T-cell (primary cell): ENCODE data around the gene ZNF679. TPM values are rescaled to one million over a fixed set of nuclear protein-coding genes. Genes with fewer than 3 reads are reported as not detected.

Experiments
- ATAC-seq, 4 experiments: fragments of 200-7000 bp in 3 of 4; fragments of 150-1000 bp in 1 of 4; cut with Tn5 transposase; replicated peaks in 1 of 4; 1 replicate in 3 of 4; 2 replicates in 1 of 4; pipeline ENCODE4 v1.10.0; 2021; ENCODE audit warnings: moderate library complexity in 3 of 4, mild to moderate bottlenecking in 2 of 4, moderate number of reproducible peaks in 1 of 4
- CTCF ChIA-PET, 2 donors: fragments of 300-600 bp; sonication (Branson Sonifier 250); formaldehyde crosslinking; loops; one replicate each; lab custom pipeline; 2022; ENCODE audit warnings: antibody characterized with exemption in 2 of 2; lab: Charles Lee
- POLR2A ChIA-PET, 2 donors: fragments of 300-600 bp; sonication (Branson Sonifier 250); formaldehyde crosslinking; loops; one replicate each; lab custom pipeline; 2022; ENCODE audit warnings: antibody characterized with exemption in 2 of 2; lab: Charles Lee
- DNase-seq, 35 experiments: peaks; one replicate each; pipeline versions ENCODE4 v3.0.0 to v3.0.0-alpha.2; 2013 to 2023
- H3K27ac ChIP-seq: one replicate; pipeline ENCODE4 v1.5.1; 2013; ENCODE audit warnings: low read length
- H3K27me3 ChIP-seq, 2 experiments: replicated peaks in 1 of 2; 1 replicate in 1 of 2; 2 replicates in 1 of 2; pipeline versions ENCODE4 v1.6.1 to v1.7.0; 2013; ENCODE audit warnings: low read length in 1 of 2, mixed read lengths in 1 of 2; ENCODE audit not compliant: control insufficient read depth in 2 of 2, insufficient read depth in 2 of 2; ENCODE audit errors: extremely low read depth in 1 of 2
- H3K36me3 ChIP-seq, 2 donors: 1 replicate in 1 of 2; 2 replicates in 1 of 2; pipeline versions ENCODE4 v1.6.1 to v1.7.0; 2013; ENCODE audit warnings: low read length in 1 of 2; ENCODE audit not compliant: control insufficient read depth in 2 of 2, insufficient read depth in 1 of 2; ENCODE audit errors: extremely low read depth in 1 of 2
- H3K4me1 ChIP-seq, 2 experiments: 1 replicate in 1 of 2; 2 replicates in 1 of 2; pipeline versions ENCODE4 v1.6.1 to v1.7.0; 2013; ENCODE audit warnings: low read length in 2 of 2, mixed read lengths in 1 of 2; ENCODE audit not compliant: insufficient read depth in 2 of 2, control insufficient read depth in 1 of 2; ENCODE audit errors: extremely low read depth in 1 of 2
- H3K4me3 ChIP-seq, 2 donors: 1 replicate in 1 of 2; 2 replicates in 1 of 2; pipeline versions ENCODE4 v1.5.1 to v1.7.0; 2013; ENCODE audit warnings: mild to moderate bottlenecking in 2 of 2, low read length in 1 of 2, moderate library complexity in 1 of 2; ENCODE audit not compliant: control insufficient read depth in 1 of 2; ENCODE audit errors: extremely low read depth in 1 of 2
- H3K9me3 ChIP-seq: 2 replicates; pipeline ENCODE4 v1.7.0; 2013
- H3K27ac Mint-ChIP-seq, 2 donors: one replicate each; pipeline ENCODE4 v1.8.0; 2020 to 2021; ENCODE audit warnings: mild to moderate bottlenecking in 2 of 2, mixed read lengths in 2 of 2
- H3K27me3 Mint-ChIP-seq, 2 donors: one replicate each; pipeline ENCODE4 v1.8.0; 2021 to 2022; ENCODE audit warnings: mixed read lengths in 2 of 2
- H3K36me3 Mint-ChIP-seq: one replicate; pipeline ENCODE4 v1.8.0; 2021; ENCODE audit warnings: mixed read lengths
- H3K4me1 Mint-ChIP-seq, 3 donors: one replicate each; pipeline ENCODE4 v1.8.0; 2020 to 2022; ENCODE audit warnings: mixed read lengths in 3 of 3, mild to moderate bottlenecking in 1 of 3
- H3K4me3 Mint-ChIP-seq, 3 donors: one replicate each; pipeline ENCODE4 v1.8.0; 2020 to 2022; ENCODE audit warnings: mild to moderate bottlenecking in 3 of 3, mixed read lengths in 3 of 3, moderate library complexity in 3 of 3
- H3K9me3 Mint-ChIP-seq, 3 donors: one replicate each; pipeline ENCODE4 v1.8.0; 2020 to 2022; ENCODE audit warnings: mixed read lengths in 3 of 3
- WGBS: methylation state at CpG from one replicate; pipeline ENCODE4 v1.1.5; 2013; ENCODE audit warnings: missing lambda C conversion rate; ENCODE audit not compliant: insufficient coverage; 5-methylcytosine and 5-hydroxymethylcytosine counted together
- total RNA-seq, 35 experiments: library from RNA in 6 of 35; stranded (reverse) in 6 of 35; fragments of 120-200 nt in 1 of 35; gene quantifications; one replicate each; pipeline versions ENCODE4 v1.2.1 to v1.2.4 and lab custom pipeline; 2013 to 2026

The ZNF679 gene
- total RNA-seq, 5 donors from 2014 or later (not counting 1 experiment from before 2014, with no cell fraction given): not detected

GRCh38 chr7:64307254-64308015 is 79.2 kb downstream of the ZNF679 start:
- peak; percentile 88 to 98 (median 95) for DNase-seq
- ATAC-seq: peak; percentile 98 to 100 (median 99)
- CTCF ChIA-PET: interaction anchor here (0.6 to 1.5 kb wide), 8 partner anchors 8 to 730 kb away, joined by 3 to 9 read pairs (median 4); partner anchors contain the start of gene ZNF138 (in 1 of the 2)

GRCh38 chr7:64308016-64308270 is 79.7 kb downstream of the ZNF679 start:
- peaks cover 23 to 34% (median 27%) of the 10 kb centered on the region in 3 donors for H3K4me1 Mint-ChIP-seq
- no peaks in the 10 kb centered on the region for H3K9me3 Mint-ChIP-seq
- DNase-seq (peak in 1 of 35 experiments; percentile 22), ATAC-seq (no peak)
- H3K9me3 ChIP-seq: no peaks in the 10 kb centered on the region
- POLR2A ChIA-PET: interaction anchor here in 1 of 2 donors (0.7 to 1.3 kb wide), 3 partner anchors 9 to 487 kb away, joined by 3 to 9 read pairs (median 5); partner anchors contain the start of gene ZNF680
- CTCF ChIA-PET: interaction anchor here in 1 of 2 donors (0.6 to 1.5 kb wide), 2 partner anchors 486 to 730 kb away, joined by 3 to 4 read pairs; partner anchors contain the start of gene ZNF138
- H3K36me3 Mint-ChIP-seq: no peaks in the 10 kb centered on the region
- no peaks in the 10 kb centered on the region for H3K27me3 ChIP-seq
- peak overlapping the region; percentile 90 to 100 (median 97) for H3K4me3 Mint-ChIP-seq
- H3K27ac Mint-ChIP-seq: peak overlapping the region; percentile 93 to 99
- 61% methylated on average over 5 of the region's 7 CpGs for WGBS
- H3K27me3 Mint-ChIP-seq: no peaks in the 10 kb centered on the region
- no peaks in the 10 kb centered on the region for H3K36me3 ChIP-seq
- peaks cover 2 to 18% of the 10 kb centered on the region in 2 experiments for H3K4me1 ChIP-seq
- H3K27ac ChIP-seq: peak overlapping the region; percentile 91
- H3K4me3 ChIP-seq: peak overlapping the region; percentile 8 to 80

More at GRCh38 chr7:64307254-64308015, 79.2 kb downstream of the ZNF679 start:
- no peaks in the 10 kb centered on the region for H3K9me3 ChIP-seq
- H3K27me3 ChIP-seq: no peaks in the 10 kb centered on the region
- peak overlapping the region; percentile 91 for H3K27ac ChIP-seq
- H3K4me3 ChIP-seq: peak overlapping the region; percentile 77 to 80
- no peaks in the 10 kb centered on the region for H3K9me3 Mint-ChIP-seq
- H3K27me3 Mint-ChIP-seq: no peaks in the 10 kb centered on the region
- H3K36me3 ChIP-seq: no peaks in the 10 kb centered on the region
- peak overlapping the region; percentile 90 to 100 (median 97) for H3K4me3 Mint-ChIP-seq
- POLR2A ChIA-PET: interaction anchor here in 1 of 2 donors (0.5 to 1.3 kb wide), 8 partner anchors 8 to 1499 kb away, joined by 3 to 9 read pairs (median 4); partner anchors contain the start of genes ZNF107 and ZNF680
- WGBS: 4% methylated on average over 33 of the region's 33 CpGs
- H3K4me1 ChIP-seq: peaks cover 2 to 16% of the 10 kb centered on the region in 2 experiments
- H3K36me3 Mint-ChIP-seq: no peaks in the 10 kb centered on the region
- H3K27ac Mint-ChIP-seq: peak overlapping the region; percentile 93 to 99
- peaks cover 19 to 31% (median 24%) of the 10 kb centered on the region in 3 donors for H3K4me1 Mint-ChIP-seq

GRCh38 chr7:64310426-64310825 is 82.2 kb downstream of the ZNF679 start:
- no peak overlapping the region for H3K27ac Mint-ChIP-seq
- Histone ChIP-seq H3K36me3 (no peaks in the 10 kb centered on the region), H3K27ac (no peak overlapping the region), H3K4me1 (peaks cover 15 to 39% of the 10 kb centered on the region in 2 experiments), H3K4me3 (no peak overlapping the region), H3K27me3 (no peaks in the 10 kb centered on the region), H3K9me3 (no peaks in the 10 kb centered on the region)
- no peak overlapping the region for H3K4me3 Mint-ChIP-seq
- no peaks in the 10 kb centered on the region for H3K27me3 Mint-ChIP-seq
- no peaks in the 10 kb centered on the region for H3K36me3 Mint-ChIP-seq
- ATAC-seq (no peak), DNase-seq (no peak)
- CTCF ChIA-PET: interaction anchor here (0.5 to 0.8 kb wide), 2 partner anchors 9 to 60 kb away, joined by 4 to 6 read pairs; no protein-coding TSS in a partner anchor
- H3K9me3 Mint-ChIP-seq: no peaks in the 10 kb centered on the region
- 100% methylated on average over 3 of the region's 3 CpGs for WGBS
- H3K4me1 Mint-ChIP-seq: peaks cover 47 to 54% (median 49%) of the 10 kb centered on the region in 3 donors
- POLR2A ChIA-PET: no interaction called here

- Mint-ChIP-seq H3K4me3 (no peak overlapping the region), H3K9me3 (no peaks in the 10 kb centered on the region), H3K36me3 (peaks cover 14% of the 10 kb centered on the region), H3K27me3 (no peaks in the 10 kb centered on the region), H3K4me1 (peaks cover 39 to 47% (median 45%) of the 10 kb centered on the region in 3 donors), H3K27ac (peak overlapping the region; percentile 69 to 92)
- peak overlapping the region; percentile 52 for H3K27ac ChIP-seq
- peaks cover 15 to 25% of the 10 kb centered on the region in 2 experiments for H3K4me1 ChIP-seq
- no peak for DNase-seq
- H3K9me3 ChIP-seq: no peaks in the 10 kb centered on the region
- ChIA-PET POLR2A (interaction anchor here in 1 of 2 donors (1.4 kb wide), 1 partner anchor 250 kb away, joined by 8 read pairs; the partner anchor contains the start of gene ZNF680), CTCF (interaction anchor here in 1 of 2 donors (0.5 kb wide), 1 partner anchor 1674 kb away, joined by 3 read pairs; no protein-coding TSS in a partner anchor)
- ATAC-seq: no peak
- WGBS: no CpG with 5 or more reads among the region's 2 CpGs
- no peaks in the 10 kb centered on the region for H3K27me3 ChIP-seq
- no peak overlapping the region for H3K4me3 ChIP-seq
- no peaks in the 10 kb centered on the region for H3K36me3 ChIP-seq
These were observed 84.6 kb downstream of the ZNF679 start for GRCh38 chr7:64312826-64313225.

GRCh38 chr7:64313740-64314491 is 85.6 kb downstream of the ZNF679 start, which contains the start of gene ZNF736:
Gene ZNF736, plus strand, starts transcription at chr7:64313961. Its CDS starts 190 bp downstream, at chr7:64314151.
- peak; percentile 69 to 92 (median 87) for DNase-seq
- 2% methylated on average over 13 of the region's 33 CpGs for WGBS
- peaks cover 40 to 44% (median 44%) of the 10 kb centered on the region in 3 donors for H3K4me1 Mint-ChIP-seq
- Histone ChIP-seq H3K27ac (peak within 1 kb of the TSS; percentile 78), H3K4me1 (peaks cover 13 to 22% of the 10 kb centered on the region in 2 experiments), H3K36me3 (no peaks in the 10 kb centered on the region), H3K27me3 (no peaks in the 10 kb centered on the region), H3K9me3 (no peaks in the 10 kb centered on the region), H3K4me3 (peak within 1 kb of the TSS; percentile 95 to 97)
- no peaks in the 10 kb centered on the region for H3K27me3 Mint-ChIP-seq
- ChIA-PET POLR2A (interaction anchor here (0.5 to 1.4 kb wide), 6 partner anchors 14 to 1670 kb away, joined by 3 to 8 read pairs (median 4); partner anchors contain the start of genes ZNF680 (in 2 of the 2) and ZNF107 (in 1 of the 2)), CTCF (interaction anchor here in 1 of 2 donors (1.0 to 1.3 kb wide), 3 partner anchors 249 to 693 kb away, joined by 3 to 8 read pairs (median 4); partner anchors contain the start of genes ERV3-1 and ZNF680)
- H3K4me3 Mint-ChIP-seq: peak within 1 kb of the TSS; percentile 94 to 98 (median 98)
- peak; percentile 100 for ATAC-seq
- no peaks in the 10 kb centered on the region for H3K9me3 Mint-ChIP-seq
- H3K36me3 Mint-ChIP-seq: peaks cover 18% of the 10 kb centered on the region
- H3K27ac Mint-ChIP-seq: peak within 1 kb of the TSS; percentile 92 to 97
